NT2/D1 (cell line): Measurements from ENCODE around the gene GFPT1.

Source experiments
- DNase-seq: peaks from one replicate; pipeline ENCODE4 v3.0.0-alpha.2; 2011; ENCODE audit warnings: low read depth, low spot score
- H3K27me3 ChIP-seq: 2 replicates; pipeline ENCODE4 v1.6.0; 2011; ENCODE audit warnings: mild to moderate bottlenecking; ENCODE audit not compliant: insufficient read length, insufficient read depth
- H3K36me3 ChIP-seq: 2 replicates; pipeline ENCODE4 v1.6.1; 2011; ENCODE audit warnings: mild to moderate bottlenecking, low read length, mixed read lengths; ENCODE audit not compliant: insufficient read depth, insufficient read length
- H3K4me1 ChIP-seq: 2 replicates; pipeline ENCODE4 v1.5.1; 2011; ENCODE audit not compliant: insufficient read depth, insufficient read length
- H3K4me3 ChIP-seq: 2 replicates; pipeline ENCODE4 v1.5.1; 2011; ENCODE audit warnings: low read depth; ENCODE audit not compliant: insufficient read length
- H3K9ac ChIP-seq: 2 replicates; pipeline ENCODE4 v1.6.0; 2011; ENCODE audit warnings: low read depth; ENCODE audit not compliant: insufficient read length
- H3K9me3 ChIP-seq: 2 replicates; pipeline ENCODE4 v1.5.1; 2011; ENCODE audit warnings: mild to moderate bottlenecking, low read length; ENCODE audit not compliant: insufficient read depth
- SUZ12 ChIP-seq: IDR thresholded peaks from 2 replicates; pipeline ENCODE4 v1.6.1; 2011; ENCODE audit not compliant: insufficient read length, insufficient read depth; ENCODE audit errors: extremely low read depth
- YY1 ChIP-seq: IDR thresholded peaks from 2 replicates; pipeline ENCODE4 v1.6.1; 2011; ENCODE audit not compliant: insufficient read length, insufficient read depth
- ZNF274 ChIP-seq: IDR thresholded peaks from 2 replicates; pipeline ENCODE4 v1.6.1; 2011; ENCODE audit warnings: mild to moderate bottlenecking, low read depth, low read length

The GFPT1 gene

DNA sequence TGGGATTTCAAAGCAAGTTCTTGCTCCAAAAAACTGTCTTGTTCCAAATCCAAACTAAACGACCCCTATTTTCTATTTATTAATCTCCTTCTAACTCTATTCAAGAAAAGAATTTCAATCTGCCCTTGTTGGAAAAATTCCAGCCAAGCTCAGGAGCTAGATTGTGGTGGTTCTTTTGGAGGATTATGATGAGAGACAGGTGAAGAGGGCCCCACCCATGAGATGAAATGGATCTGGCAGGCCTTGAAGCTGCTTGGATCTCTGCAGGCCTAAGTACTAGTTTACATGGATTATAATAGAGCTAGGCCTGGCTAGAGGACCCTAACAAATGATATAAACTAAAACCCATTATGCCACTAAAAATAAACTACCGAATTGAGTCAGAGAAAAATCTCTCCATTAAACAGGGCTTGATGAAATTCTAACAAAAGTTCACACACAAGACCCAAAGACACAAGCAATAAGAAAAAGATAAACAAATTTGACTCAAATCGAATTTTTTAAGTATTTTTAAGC lies 101.6 kb downstream of the GFPT1 start:
- Histone ChIP-seq H3K9ac (no peak overlapping the region), H3K4me3 (no peak overlapping the region), H3K4me1 (no peaks in the 10 kb centered on the region), H3K27me3 (no peaks in the 10 kb centered on the region), H3K36me3 (no peaks in the 10 kb centered on the region), H3K9me3 (no peaks in the 10 kb centered on the region)
- TF ChIP-seq ZNF274, result no peak
- TF ChIP-seq SUZ12, result no peak
- no peak for DNase-seq

DNA sequence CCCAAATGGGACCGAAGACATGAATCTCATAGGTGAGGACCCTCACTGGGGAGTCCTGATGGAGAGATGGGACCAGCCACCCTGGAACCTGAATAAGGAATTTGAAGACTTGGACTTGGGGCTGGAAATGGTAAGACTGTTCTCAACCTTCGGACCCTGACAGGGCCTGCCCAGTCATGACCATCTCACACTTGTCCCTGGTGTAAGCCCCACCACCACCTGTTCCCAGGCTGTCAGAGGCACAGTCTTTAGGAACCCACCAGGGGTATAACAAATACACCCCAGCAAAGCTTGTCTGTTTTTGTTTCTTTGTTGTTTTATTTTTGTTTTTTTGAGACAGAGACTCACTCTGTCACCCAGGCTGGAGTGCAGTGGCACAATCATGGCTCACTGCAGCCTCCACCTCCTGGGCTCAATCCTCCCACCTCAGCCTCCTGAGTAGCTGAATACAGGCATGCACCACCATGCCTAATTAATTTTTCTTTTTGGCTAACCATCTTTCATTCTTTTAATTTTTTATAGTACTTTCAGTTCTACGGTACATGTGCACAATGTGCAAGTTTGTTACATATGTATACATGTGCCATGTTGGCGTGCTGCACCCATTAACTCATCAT lies 106.1 kb downstream of the GFPT1 start:
- Histone ChIP-seq H3K9ac (no peak overlapping the region), H3K9me3 (no peaks in the 10 kb centered on the region), H3K4me1 (no peaks in the 10 kb centered on the region), H3K4me3 (no peak overlapping the region), H3K36me3 (no peaks in the 10 kb centered on the region), H3K27me3 (no peaks in the 10 kb centered on the region)
- no peak for DNase-seq
- TF ChIP-seq ZNF274, result no peak
- TF ChIP-seq SUZ12, result no peak
- no peak for TF ChIP-seq YY1

DNA sequence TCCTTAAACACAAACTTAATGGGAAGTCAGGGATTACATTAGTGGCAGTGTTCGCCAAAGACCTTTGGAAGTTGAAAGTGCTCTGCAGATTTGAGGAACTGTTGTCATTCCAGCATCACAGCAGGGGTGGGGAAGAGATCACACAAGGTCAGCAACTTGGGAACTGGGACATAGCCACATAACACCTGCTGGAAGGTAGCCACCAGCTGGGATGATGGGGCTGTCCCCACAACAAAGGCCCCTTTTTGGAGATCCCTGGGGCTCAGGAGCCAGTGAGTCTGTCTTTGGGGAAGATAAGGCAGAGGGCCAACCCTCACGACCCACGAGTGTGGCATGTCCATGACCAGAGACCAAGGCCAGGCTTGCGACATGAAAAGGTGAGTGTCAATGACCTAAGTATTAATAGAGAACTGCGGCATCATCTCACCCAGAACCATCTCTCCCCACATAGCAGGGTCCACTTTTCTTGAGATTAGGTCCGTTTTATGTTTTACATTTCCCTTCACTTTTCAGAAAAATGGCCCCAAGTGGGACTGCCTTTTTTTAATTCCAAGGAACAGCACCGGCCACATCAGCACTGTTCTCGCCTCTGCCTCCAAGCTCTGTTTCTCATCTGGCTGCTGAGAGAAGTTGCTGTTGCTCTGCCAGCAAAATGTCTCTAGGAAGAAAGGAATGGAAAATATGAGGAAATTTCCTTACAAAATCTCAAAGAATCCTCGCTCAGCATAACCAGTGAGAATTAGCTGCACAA lies 106.9 kb downstream of the GFPT1 start:
- Histone ChIP-seq H3K36me3 (no peaks in the 10 kb centered on the region), H3K4me3 (no peak overlapping the region), H3K27me3 (no peaks in the 10 kb centered on the region), H3K4me1 (no peaks in the 10 kb centered on the region), H3K9ac (no peak overlapping the region), H3K9me3 (no peaks in the 10 kb centered on the region)
- no peak for TF ChIP-seq SUZ12
- TF ChIP-seq ZNF274, result no peak
- no peak for TF ChIP-seq YY1
- no peak for DNase-seq

DNA sequence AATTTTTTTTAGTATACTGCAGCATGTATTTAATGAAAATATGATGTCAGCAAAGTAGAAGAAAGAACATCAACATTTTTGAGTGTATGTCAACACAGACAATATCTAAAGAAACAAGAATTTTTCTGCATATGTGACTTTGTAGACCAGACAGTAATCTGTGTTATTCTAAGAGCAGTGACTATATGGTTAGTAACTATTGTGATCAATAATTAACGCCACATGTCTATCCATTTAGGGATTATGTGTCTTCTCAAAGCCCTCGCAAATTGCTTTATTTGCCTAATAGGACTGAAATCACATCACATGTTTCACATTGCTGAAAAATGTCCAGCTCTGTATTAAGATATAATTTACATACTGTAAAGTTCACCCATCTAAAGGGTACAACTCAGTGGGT lies 107.8 kb downstream of the GFPT1 start:
- no peak for TF ChIP-seq ZNF274
- no peak for TF ChIP-seq YY1
- TF ChIP-seq SUZ12, result no peak
- H3K4me1 ChIP-seq, result no peaks in the 10 kb centered on the region
- no peaks in the 10 kb centered on the region for H3K27me3 ChIP-seq
- no peak for DNase-seq
- H3K4me3 ChIP-seq, result no peak overlapping the region
- no peak overlapping the region for H3K9ac ChIP-seq
- no peaks in the 10 kb centered on the region for H3K9me3 ChIP-seq
- H3K36me3 ChIP-seq, result no peaks in the 10 kb centered on the region

DNA sequence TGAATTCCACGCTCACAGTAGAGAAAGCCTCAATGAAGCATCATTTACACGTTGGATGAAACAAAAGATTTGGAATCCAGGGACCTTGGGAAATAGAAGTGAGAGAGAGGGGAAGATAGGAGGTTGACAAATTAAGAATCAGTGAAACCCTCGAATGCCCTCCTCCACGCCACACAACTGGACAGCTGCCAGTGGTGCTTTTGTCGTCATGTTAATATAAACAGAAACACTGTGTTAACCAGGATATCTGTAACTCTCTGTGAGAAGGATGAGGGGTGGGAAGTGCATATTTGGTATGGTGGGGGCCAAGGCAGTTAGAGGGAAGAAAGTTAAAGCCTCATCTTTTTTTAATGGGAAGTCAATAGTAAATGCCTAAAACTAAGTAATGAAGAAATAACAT lies 108.7 kb downstream of the GFPT1 start:
- H3K36me3 ChIP-seq, result no peaks in the 10 kb centered on the region
- DNase-seq, result no peak
- H3K27me3 ChIP-seq, result no peaks in the 10 kb centered on the region
- H3K4me1 ChIP-seq, result no peaks in the 10 kb centered on the region
- TF ChIP-seq YY1 (no peak), ZNF274 (no peak), SUZ12 (no peak)
- H3K9ac ChIP-seq, result no peak overlapping the region
- H3K9me3 ChIP-seq, result no peaks in the 10 kb centered on the region
- no peak overlapping the region for H3K4me3 ChIP-seq

DNA sequence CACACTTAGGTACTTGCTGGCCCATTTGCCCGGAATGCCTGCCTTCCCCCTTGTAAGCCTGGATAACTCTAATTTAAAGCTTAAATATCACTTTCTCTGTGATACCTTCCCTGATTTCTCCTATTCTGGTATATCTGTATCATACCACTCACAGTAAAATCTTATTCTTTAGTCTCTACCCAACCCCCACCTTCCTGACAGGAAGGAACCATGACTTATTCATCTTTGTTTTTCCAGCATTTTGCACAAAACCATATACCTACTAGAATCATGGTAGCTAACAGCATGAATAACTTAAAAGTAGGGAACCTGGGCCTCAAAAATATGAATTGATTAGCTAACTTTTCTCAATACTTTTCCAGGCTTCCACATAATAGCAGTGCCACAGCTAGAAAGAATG lies 111.5 kb downstream of the GFPT1 start:
- TF ChIP-seq SUZ12, result no peak
- no peak for TF ChIP-seq ZNF274
- TF ChIP-seq YY1, result no peak

DNA sequence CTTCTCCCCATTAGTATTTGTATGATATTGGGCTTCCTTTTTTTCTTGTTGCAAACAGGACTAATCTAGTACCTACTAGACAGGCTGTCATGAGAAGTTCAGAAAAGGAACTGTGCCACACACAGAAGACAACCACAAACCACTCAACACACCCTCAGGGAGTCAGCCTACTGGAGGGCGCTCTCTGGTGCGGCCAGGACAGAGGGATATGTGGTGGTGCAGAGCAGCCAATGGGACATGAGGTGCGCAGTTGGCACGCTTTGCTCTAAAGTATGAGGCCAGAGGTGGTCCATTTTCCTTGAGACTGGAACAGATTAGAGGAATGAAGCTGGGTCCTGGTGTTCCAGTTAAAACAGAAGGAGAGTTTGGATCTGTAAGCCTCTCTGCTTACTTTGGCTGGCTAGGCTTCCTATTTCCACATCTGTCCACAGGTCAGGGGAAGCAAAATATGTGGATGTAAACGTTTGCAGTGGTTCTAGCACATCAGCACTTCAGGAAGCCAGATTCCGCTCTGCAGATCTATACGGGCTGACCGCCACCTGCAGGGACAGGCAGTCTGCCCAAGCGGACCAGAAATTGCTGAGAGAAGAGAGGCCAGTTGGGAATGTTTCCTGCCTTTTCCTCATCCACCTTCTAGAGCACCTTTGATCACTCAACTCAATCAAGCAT lies 114.1 kb downstream of the GFPT1 start:
- DNase-seq, result no peak
- no peaks in the 10 kb centered on the region for H3K4me1 ChIP-seq
- H3K4me3 ChIP-seq, result no peak overlapping the region
- H3K9me3 ChIP-seq, result no peaks in the 10 kb centered on the region
- TF ChIP-seq SUZ12 (no peak), YY1 (no peak), ZNF274 (no peak)
- no peaks in the 10 kb centered on the region for H3K27me3 ChIP-seq
- no peak overlapping the region for H3K9ac ChIP-seq
- H3K36me3 ChIP-seq, result no peaks in the 10 kb centered on the region

More for the DNA sequence above, 111.5 kb downstream of the GFPT1 start:
- no peak overlapping the region for H3K9ac ChIP-seq
- no peak overlapping the region for H3K4me3 ChIP-seq
- no peaks in the 10 kb centered on the region for H3K36me3 ChIP-seq
- no peaks in the 10 kb centered on the region for H3K9me3 ChIP-seq
- no peaks in the 10 kb centered on the region for H3K4me1 ChIP-seq
- no peak for DNase-seq
- no peaks in the 10 kb centered on the region for H3K27me3 ChIP-seq
